H9 (cell line): ENCODE measurements around the gene CXXC5. TPM values are rescaled to one million over a fixed set of nuclear protein-coding genes. Genes with fewer than 3 reads are reported as not detected.

Experiments
- DNase-seq: peaks from one replicate; pipeline ENCODE4 v3.0.0-alpha.2; 2017
- H2AFZ ChIP-seq: one replicate; pipeline ENCODE4 v1.6.1; 2013; ENCODE audit warnings: mild to moderate bottlenecking, low read length, control low read depth, moderate library complexity
- H2AK5ac ChIP-seq: 2 replicates; pipeline ENCODE4 v1.6.1; 2013; ENCODE audit warnings: low read length, control low read depth, mixed read lengths; ENCODE audit not compliant: insufficient read length
- H2BK120ac ChIP-seq: one replicate; pipeline ENCODE4 v1.6.1; 2013; ENCODE audit warnings: low read depth, mild to moderate bottlenecking, low read length, control low read depth, inconsistent platforms; ENCODE audit not compliant: poor library complexity, severe bottlenecking
- H2BK12ac ChIP-seq: 2 replicates; pipeline ENCODE4 v1.6.1; 2013; ENCODE audit warnings: low read length, control low read depth, mixed read lengths, low read depth; ENCODE audit not compliant: insufficient read length
- H2BK15ac ChIP-seq: 2 replicates; pipeline ENCODE4 v1.6.1; 2013; ENCODE audit warnings: low read depth, low read length, control low read depth
- H2BK20ac ChIP-seq: one replicate; pipeline ENCODE4 v1.6.1; 2013; ENCODE audit warnings: low read depth, mild to moderate bottlenecking, low read length, control low read depth, inconsistent platforms; ENCODE audit not compliant: poor library complexity, severe bottlenecking
- H2BK5ac ChIP-seq: 2 replicates; pipeline ENCODE4 v1.6.1; 2013; ENCODE audit warnings: low read length, control low read depth, mixed read lengths; ENCODE audit not compliant: insufficient read length
- H3K14ac ChIP-seq: 2 replicates; pipeline ENCODE4 v1.6.1; 2013; ENCODE audit warnings: low read length, control low read depth; ENCODE audit not compliant: insufficient read depth
- H3K18ac ChIP-seq: 2 replicates; pipeline ENCODE4 v1.6.1; 2013; ENCODE audit warnings: low read depth, mild to moderate bottlenecking, mixed read lengths, low read length, control low read depth; ENCODE audit not compliant: insufficient read length
- H3K23ac ChIP-seq: 2 replicates; pipeline ENCODE4 v1.6.1; 2013; ENCODE audit warnings: low read length, control low read depth, mixed read lengths, low read depth; ENCODE audit not compliant: insufficient read length
- H3K23me2 ChIP-seq: 2 replicates; pipeline ENCODE4 v1.6.1; 2013; ENCODE audit warnings: low read depth, mild to moderate bottlenecking, mixed read lengths, low read length, control low read depth; ENCODE audit not compliant: insufficient read length, poor library complexity, severe bottlenecking
- H3K27ac ChIP-seq: 2 replicates; pipeline ENCODE4 v1.5.1; 2013; ENCODE audit warnings: low read length, control low read depth, mixed read lengths, low read depth; ENCODE audit not compliant: insufficient read length
- H3K27me3 ChIP-seq: 2 replicates; pipeline ENCODE4 v1.6.1; 2013; ENCODE audit warnings: low read length, control low read depth, inconsistent platforms; ENCODE audit not compliant: insufficient read depth
- H3K4ac ChIP-seq: 2 replicates; pipeline ENCODE4 v1.6.1; 2013; ENCODE audit warnings: low read depth, mild to moderate bottlenecking, control low read depth, inconsistent platforms, low read length, moderate library complexity
- H3K4me1 ChIP-seq: 2 replicates; pipeline ENCODE4 v1.6.1; 2013; ENCODE audit warnings: low read length, control low read depth, inconsistent platforms; ENCODE audit not compliant: insufficient read depth
- H3K4me2 ChIP-seq: 2 replicates; pipeline ENCODE4 v1.6.1; 2013; ENCODE audit warnings: low read length, control low read depth, mixed read lengths; ENCODE audit not compliant: insufficient read length, insufficient read depth
- H3K56ac ChIP-seq: 2 replicates; pipeline ENCODE4 v1.6.1; 2013; ENCODE audit warnings: low read depth, mild to moderate bottlenecking, mixed read lengths, low read length, control low read depth; ENCODE audit not compliant: insufficient read length
- H3K79me1 ChIP-seq: 2 replicates; pipeline ENCODE4 v1.6.1; 2013; ENCODE audit warnings: low read depth, mild to moderate bottlenecking, moderate library complexity, low read length, control low read depth, inconsistent platforms; ENCODE audit not compliant: insufficient read depth, poor library complexity, severe bottlenecking
- H3K79me2 ChIP-seq: 2 replicates; pipeline ENCODE4 v1.6.1; 2013; ENCODE audit warnings: low read length, control low read depth, inconsistent platforms; ENCODE audit not compliant: insufficient read depth
- H3K9ac ChIP-seq: 2 replicates; pipeline ENCODE4 v1.6.1; 2013; ENCODE audit warnings: low read length, control low read depth, mixed read lengths; ENCODE audit not compliant: insufficient read length; ENCODE audit errors: extremely low read depth
- H3K9me3 ChIP-seq: one replicate; pipeline ENCODE4 v1.6.1; 2013; ENCODE audit warnings: low read depth, low read length, inconsistent platforms; ENCODE audit not compliant: control insufficient read depth
- H3T11ph ChIP-seq: one replicate; pipeline ENCODE4 v1.6.1; 2013; ENCODE audit warnings: mild to moderate bottlenecking, low read length, control low read depth, inconsistent platforms
- H4K20me1 ChIP-seq: one replicate; pipeline ENCODE4 v1.6.1; 2013; ENCODE audit not compliant: control insufficient read depth, insufficient read length, insufficient read depth
- H4K5ac ChIP-seq: 2 replicates; pipeline ENCODE4 v1.6.1; 2013; ENCODE audit warnings: low read depth, mild to moderate bottlenecking, mixed read lengths, low read length, control low read depth; ENCODE audit not compliant: insufficient read length
- H4K8ac ChIP-seq: replicated peaks from 2 replicates; pipeline ENCODE4 v1.6.1; 2013; ENCODE audit warnings: low read length, control low read depth, mixed read lengths, low read depth; ENCODE audit not compliant: insufficient read length
- H4K91ac ChIP-seq: 2 replicates; pipeline ENCODE4 v1.6.1; 2013; ENCODE audit warnings: low read depth, mild to moderate bottlenecking, moderate library complexity, mixed read lengths, low read length, control low read depth; ENCODE audit not compliant: insufficient read length
- H3K27ac Mint-ChIP-seq, 3 experiments: 2 replicates in 2 of 3; 3 replicates in 1 of 3; pipeline ENCODE4 v1.8.0; 2020 to 2021; ENCODE audit warnings: mixed read lengths in 3 of 3, mild to moderate bottlenecking in 1 of 3, moderate library complexity in 1 of 3
- H3K27me3 Mint-ChIP-seq: 2 replicates; pipeline ENCODE4 v1.8.0; 2021; ENCODE audit warnings: low read depth, mild to moderate bottlenecking, moderate library complexity, mixed read lengths
- H3K36me3 Mint-ChIP-seq, 3 experiments: 2 replicates in 2 of 3; 3 replicates in 1 of 3; pipeline ENCODE4 v1.8.0; 2020 to 2021; ENCODE audit warnings: low read depth in 3 of 3, mixed read lengths in 3 of 3; ENCODE audit not compliant: insufficient read depth in 1 of 3
- H3K4me1 Mint-ChIP-seq, 2 experiments: 2 replicates each; pipeline ENCODE4 v1.8.0; 2020; ENCODE audit warnings: mixed read lengths in 2 of 2
- H3K4me3 Mint-ChIP-seq, 2 experiments: 2 replicates in 1 of 2; 3 replicates in 1 of 2; pipeline ENCODE4 v1.8.0; 2020 to 2021; ENCODE audit warnings: mild to moderate bottlenecking in 2 of 2, mixed read lengths in 2 of 2, moderate library complexity in 1 of 2
- H3K9me3 Mint-ChIP-seq, 2 experiments: 2 replicates in 1 of 2; 3 replicates in 1 of 2; pipeline ENCODE4 v1.8.0; 2020; ENCODE audit warnings: mild to moderate bottlenecking in 2 of 2, mixed read lengths in 2 of 2, moderate library complexity in 1 of 2
- WGBS: extraction: QIAGEN DNeasy Blood & Tissue Kit; methylation state at CpG from one replicate; pipeline ENCODE4 v1.1.7; 2013; ENCODE audit warnings: missing lambda C conversion rate, low lambda C conversion rate, mixed read lengths; ENCODE audit not compliant: insufficient read length; ENCODE audit errors: extremely low coverage; 5-methylcytosine and 5-hydroxymethylcytosine counted together
- total RNA-seq: library from RNA; stranded (reverse); gene quantifications from 2 replicates; pipeline ENCODE4 v1.2.1, GENCODE V29; 2021
- TF ChIP-seq, protein P1 (sequence below): fragments of 200-600 bp; sonication (generic); conservative IDR thresholded peaks from 3 replicates; pipeline ENCODE4 v1.8.0; 2021; ENCODE audit warnings: antibody characterized with exemption, mild to moderate bottlenecking

CXXC5 gene
- total RNA-seq, 1 experiment from 2014 or later = 105 TPM

DNA sequence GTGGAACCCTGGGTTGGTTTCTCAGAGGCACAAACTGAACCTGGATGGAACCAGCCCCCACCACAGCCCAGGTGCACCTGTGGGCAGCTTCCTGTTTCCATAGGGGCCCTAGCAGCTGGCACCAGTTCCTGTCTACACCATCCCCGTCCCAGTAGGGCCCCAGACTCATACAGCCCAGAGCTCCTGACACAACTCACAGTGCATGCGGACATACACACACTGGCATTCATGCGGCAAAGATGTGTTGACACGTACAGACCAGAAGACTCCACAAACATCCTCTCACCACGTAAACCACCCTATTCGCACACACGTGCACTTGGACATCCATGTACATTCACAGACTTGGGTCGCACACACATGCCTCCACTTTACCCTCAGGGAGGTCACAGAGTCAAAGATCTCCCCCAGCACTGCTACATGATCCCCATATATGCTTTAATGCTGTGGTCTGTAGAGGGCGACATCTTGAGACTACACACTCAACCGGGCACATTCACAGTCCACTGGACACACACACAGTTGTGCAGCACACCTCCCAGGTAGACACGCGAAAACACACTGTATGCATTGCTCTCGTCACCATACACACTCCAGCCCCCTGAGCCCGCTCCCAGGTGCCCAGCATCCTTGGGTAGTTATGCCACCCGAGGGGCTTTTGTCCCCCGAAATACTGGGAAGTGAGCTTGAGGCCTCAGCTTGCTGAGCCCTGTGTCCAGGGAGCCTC, 22.4 kb downstream of the CXXC5 start:
- Histone ChIP-seq H4K8ac (no peak overlapping the region), H3K14ac (no peak overlapping the region), H2AK5ac (no peak overlapping the region), H3K79me2 (peaks cover 46% of the 10 kb centered on the region; the same call in 1 of the 2 replicates), H3K18ac (no peak overlapping the region), H2BK12ac (no peak overlapping the region), H2BK15ac (no peak overlapping the region), H3K9me3 (no peaks in the 10 kb centered on the region), H4K91ac (no peak overlapping the region), H3K56ac (no peak overlapping the region), H2BK5ac (no peak overlapping the region), H4K5ac (no peak overlapping the region), H2BK120ac (no peak overlapping the region), H4K20me1 (no peaks in the 10 kb centered on the region), H3K4me2 (no peak overlapping the region), H3K4me1 (peaks cover 15% of the 10 kb centered on the region; the same call in 1 of the 2 replicates), H3K9ac (no peak overlapping the region), H3K27ac (no peak overlapping the region), H3K4ac (no peak overlapping the region), H3T11ph (no peak overlapping the region), H3K23ac (no peak overlapping the region), H2BK20ac (no peak overlapping the region), H3K79me1 (no peaks in the 10 kb centered on the region), H3K23me2 (no peaks in the 10 kb centered on the region), H3K27me3 (no peaks in the 10 kb centered on the region), H2AFZ (no peak overlapping the region)
- Mint-ChIP-seq H3K27ac (peak overlapping the region in 2 of 3 experiments; percentile 0 to 12; a peak in 1 of 7 replicates), H3K9me3 (no peaks in the 10 kb centered on the region), H3K4me1 (peaks cover 42 to 56% of the 10 kb centered on the region in 2 experiments), H3K36me3 (peaks cover 0 to 6% (median 2%) of the 10 kb centered on the region in 3 experiments; a peak in 3 of 7 replicates), H3K27me3 (no peaks in the 10 kb centered on the region), H3K4me3 (peak overlapping the region in 1 of 2 experiments; percentile 25; a peak in 2 of 5 replicates)
- TF ChIP-seq, protein P1, sequence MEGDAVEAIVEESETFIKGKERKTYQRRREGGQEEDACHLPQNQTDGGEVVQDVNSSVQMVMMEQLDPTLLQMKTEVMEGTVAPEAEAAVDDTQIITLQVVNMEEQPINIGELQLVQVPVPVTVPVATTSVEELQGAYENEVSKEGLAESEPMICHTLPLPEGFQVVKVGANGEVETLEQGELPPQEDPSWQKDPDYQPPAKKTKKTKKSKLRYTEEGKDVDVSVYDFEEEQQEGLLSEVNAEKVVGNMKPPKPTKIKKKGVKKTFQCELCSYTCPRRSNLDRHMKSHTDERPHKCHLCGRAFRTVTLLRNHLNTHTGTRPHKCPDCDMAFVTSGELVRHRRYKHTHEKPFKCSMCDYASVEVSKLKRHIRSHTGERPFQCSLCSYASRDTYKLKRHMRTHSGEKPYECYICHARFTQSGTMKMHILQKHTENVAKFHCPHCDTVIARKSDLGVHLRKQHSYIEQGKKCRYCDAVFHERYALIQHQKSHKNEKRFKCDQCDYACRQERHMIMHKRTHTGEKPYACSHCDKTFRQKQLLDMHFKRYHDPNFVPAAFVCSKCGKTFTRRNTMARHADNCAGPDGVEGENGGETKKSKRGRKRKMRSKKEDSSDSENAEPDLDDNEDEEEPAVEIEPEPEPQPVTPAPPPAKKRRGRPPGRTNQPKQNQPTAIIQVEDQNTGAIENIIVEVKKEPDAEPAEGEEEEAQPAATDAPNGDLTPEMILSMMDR = peak; percentile 43
- no CpG with 5 or more reads among the region's 16 CpGs for WGBS
- DNase-seq = no peak
